C4-2B (cell line): Measurements from ENCODE around the gene DOCK6.

ENCODE experiments used
- CTCF ChIP-seq: fragments of 450-650 bp; conservative IDR thresholded peaks from 2 replicates; pipeline ENCODE4 v1.5.1; 2017; ENCODE audit warnings: mild to moderate bottlenecking
- ZFX ChIP-seq: fragments of 450-650 bp; IDR thresholded peaks from 2 replicates; pipeline ENCODE4 v1.6.1; 2017

- TF ChIP-seq CTCF (no peak), ZFX (no peak)
Observed at GRCh38 chr19:11192957-11193939, 69.1 kb downstream of the DOCK6 start.
